ENCODE results near the gene ADARB2. TPM values are rescaled to one million over a fixed set of nuclear protein-coding genes. Genes with fewer than 3 reads are reported as not detected.

Gene ADARB2
- total RNA-seq, 2 experiments from 2014 or later = 0.63 to 0.99 TPM

DNA sequence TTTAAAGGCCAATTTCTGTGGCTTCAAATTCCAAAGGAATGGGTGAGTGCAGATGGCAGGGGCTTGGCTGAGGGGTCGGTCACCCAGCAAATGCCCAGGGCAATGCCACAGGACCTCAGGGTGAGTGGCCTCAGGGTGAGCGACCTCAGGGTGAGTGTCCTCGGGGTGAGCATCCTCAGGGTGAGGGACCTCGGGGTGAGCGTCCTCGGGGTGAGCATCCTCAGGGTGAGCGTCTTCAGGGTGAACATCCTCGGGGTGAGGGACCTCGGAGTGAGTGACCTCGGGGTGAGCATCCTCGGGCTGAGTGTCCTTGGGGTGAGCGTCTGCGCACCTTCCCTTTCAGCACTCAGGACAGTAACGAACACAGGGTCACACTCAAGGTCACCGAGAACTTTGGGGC lies 59.2 kb downstream of the ADARB2 start:
- H3K9me3 Mint-ChIP-seq (ENCODE audit: insufficient read depth) = no peaks in the 10 kb centered on the region
- H3K27me3 Mint-ChIP-seq (ENCODE audit: low read depth) = no peaks in the 10 kb centered on the region
- no peak overlapping the region for H3K27ac Mint-ChIP-seq
- H3K36me3 Mint-ChIP-seq (ENCODE audit: low read depth) = no peaks in the 10 kb centered on the region
- POLR2A ChIA-PET = no interaction called here
- ATAC-seq (no peak), DNase-seq (no peak)
- no peaks in the 10 kb centered on the region for H3K4me1 Mint-ChIP-seq (ENCODE audit: low read depth)
- H3K4me3 Mint-ChIP-seq = no peak overlapping the region
- CTCF ChIA-PET = no interaction called here

GRCh38 chr10:1677307-1677939 lies 59.9 kb downstream of the ADARB2 start:
- Mint-ChIP-seq H3K4me3 (no peak overlapping the region), H3K27me3 (ENCODE audit: low read depth) (no peaks in the 10 kb centered on the region), H3K4me1 (ENCODE audit: low read depth) (no peaks in the 10 kb centered on the region), H3K36me3 (ENCODE audit: low read depth) (no peaks in the 10 kb centered on the region), H3K27ac (no peak overlapping the region), H3K9me3 (ENCODE audit: insufficient read depth) (no peaks in the 10 kb centered on the region)
- no peak for ATAC-seq
- ChIA-PET POLR2A (no interaction called here), CTCF (no interaction called here)
- DNase-seq = no peak

DNA sequence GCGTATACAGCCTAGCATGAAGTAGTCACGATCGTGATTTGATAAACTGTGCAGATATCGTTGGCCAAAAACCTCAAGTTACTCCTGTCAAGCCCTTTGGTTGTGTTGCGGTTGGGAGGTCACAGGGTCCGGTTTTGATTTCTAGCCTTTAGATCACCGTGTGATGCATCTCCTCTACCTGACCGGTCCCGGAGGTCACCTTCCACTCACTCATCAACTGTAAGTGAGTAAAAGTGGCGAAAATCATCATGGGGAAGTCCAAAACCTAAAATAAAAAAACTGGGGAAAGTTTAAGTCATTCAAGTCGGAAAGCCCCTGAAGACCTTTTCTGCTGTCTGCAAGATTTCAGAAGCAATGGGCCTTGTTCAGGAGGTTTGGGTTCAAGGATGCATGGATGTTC lies 62.8 kb downstream of the ADARB2 start:
- Mint-ChIP-seq H3K4me3 (no peak overlapping the region), H3K9me3 (ENCODE audit: insufficient read depth) (no peaks in the 10 kb centered on the region), H3K27ac (no peak overlapping the region), H3K36me3 (ENCODE audit: low read depth) (no peaks in the 10 kb centered on the region), H3K4me1 (ENCODE audit: low read depth) (no peaks in the 10 kb centered on the region), H3K27me3 (ENCODE audit: low read depth) (no peaks in the 10 kb centered on the region)
- DNase-seq (no peak), ATAC-seq (no peak)
- CTCF ChIA-PET = no interaction called here
- POLR2A ChIA-PET = no interaction called here

- ATAC-seq = no peak
- Mint-ChIP-seq H3K36me3 (ENCODE audit: low read depth) (no peaks in the 10 kb centered on the region), H3K4me1 (ENCODE audit: low read depth) (no peaks in the 10 kb centered on the region), H3K9me3 (ENCODE audit: insufficient read depth) (no peaks in the 10 kb centered on the region), H3K4me3 (no peak overlapping the region), H3K27me3 (ENCODE audit: low read depth) (no peaks in the 10 kb centered on the region), H3K27ac (no peak overlapping the region)
- CTCF ChIA-PET = no interaction called here
- POLR2A ChIA-PET = no interaction called here
- no peak for DNase-seq
Observed at GRCh38 chr10:1673568-1674345, 63.6 kb downstream of the ADARB2 start.

DNA sequence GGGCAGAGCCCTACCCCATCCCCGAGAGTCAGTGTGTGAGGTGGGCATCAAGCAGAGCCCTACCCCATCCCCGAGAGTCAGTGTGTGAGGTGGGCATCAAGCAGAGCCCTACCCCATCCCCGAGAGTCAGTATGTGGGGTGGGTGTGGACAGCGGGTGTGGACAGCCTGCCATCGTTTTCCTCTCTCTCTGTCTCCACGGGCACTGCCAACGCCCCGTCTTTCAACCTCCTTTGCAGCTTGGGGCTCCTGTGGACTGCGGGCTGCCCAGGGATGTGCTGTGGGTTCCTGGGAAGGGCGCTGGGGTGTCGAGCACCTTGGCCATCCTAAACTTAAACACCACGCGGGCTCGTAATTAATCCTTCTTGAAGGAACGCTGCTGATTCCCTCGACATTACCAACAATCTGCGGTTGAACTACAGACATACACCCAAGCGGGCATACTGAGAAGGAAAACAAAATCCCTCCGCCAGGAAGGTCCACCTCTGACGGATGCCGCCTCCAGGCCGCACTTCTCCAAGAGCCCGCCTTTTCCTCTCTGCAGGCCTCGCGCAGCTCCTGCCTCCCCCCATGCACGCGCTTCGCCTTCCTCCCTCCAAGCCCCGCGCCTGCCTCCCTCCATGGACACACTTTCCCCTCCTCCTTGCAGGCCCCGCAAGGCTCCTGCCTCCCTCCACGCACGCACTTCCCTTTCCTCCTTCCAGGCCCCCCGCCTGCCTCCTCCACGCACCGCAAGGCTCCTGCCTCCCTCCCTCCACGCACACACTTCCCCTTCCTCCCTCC lies 65.1 kb downstream of the ADARB2 start:
- no peaks in the 10 kb centered on the region for H3K9me3 Mint-ChIP-seq (ENCODE audit: insufficient read depth)
- POLR2A ChIA-PET = no interaction called here
- H3K27ac Mint-ChIP-seq = no peak overlapping the region
- H3K4me3 Mint-ChIP-seq = no peak overlapping the region
- CTCF ChIA-PET = no interaction called here
- H3K4me1 Mint-ChIP-seq (ENCODE audit: low read depth) = no peaks in the 10 kb centered on the region
- H3K27me3 Mint-ChIP-seq (ENCODE audit: low read depth) = no peaks in the 10 kb centered on the region
- ATAC-seq (no peak), DNase-seq (no peak)
- no peaks in the 10 kb centered on the region for H3K36me3 Mint-ChIP-seq (ENCODE audit: low read depth)

GRCh38 chr10:1671366-1672000 lies 65.8 kb downstream of the ADARB2 start:
- Mint-ChIP-seq H3K4me3 (no peak overlapping the region), H3K27ac (no peak overlapping the region), H3K4me1 (ENCODE audit: low read depth) (no peaks in the 10 kb centered on the region), H3K9me3 (ENCODE audit: insufficient read depth) (no peaks in the 10 kb centered on the region), H3K36me3 (ENCODE audit: low read depth) (no peaks in the 10 kb centered on the region), H3K27me3 (ENCODE audit: low read depth) (no peaks in the 10 kb centered on the region)
- DNase-seq (no peak), ATAC-seq (no peak)
- POLR2A ChIA-PET = no interaction called here
- CTCF ChIA-PET = no interaction called here

DNA sequence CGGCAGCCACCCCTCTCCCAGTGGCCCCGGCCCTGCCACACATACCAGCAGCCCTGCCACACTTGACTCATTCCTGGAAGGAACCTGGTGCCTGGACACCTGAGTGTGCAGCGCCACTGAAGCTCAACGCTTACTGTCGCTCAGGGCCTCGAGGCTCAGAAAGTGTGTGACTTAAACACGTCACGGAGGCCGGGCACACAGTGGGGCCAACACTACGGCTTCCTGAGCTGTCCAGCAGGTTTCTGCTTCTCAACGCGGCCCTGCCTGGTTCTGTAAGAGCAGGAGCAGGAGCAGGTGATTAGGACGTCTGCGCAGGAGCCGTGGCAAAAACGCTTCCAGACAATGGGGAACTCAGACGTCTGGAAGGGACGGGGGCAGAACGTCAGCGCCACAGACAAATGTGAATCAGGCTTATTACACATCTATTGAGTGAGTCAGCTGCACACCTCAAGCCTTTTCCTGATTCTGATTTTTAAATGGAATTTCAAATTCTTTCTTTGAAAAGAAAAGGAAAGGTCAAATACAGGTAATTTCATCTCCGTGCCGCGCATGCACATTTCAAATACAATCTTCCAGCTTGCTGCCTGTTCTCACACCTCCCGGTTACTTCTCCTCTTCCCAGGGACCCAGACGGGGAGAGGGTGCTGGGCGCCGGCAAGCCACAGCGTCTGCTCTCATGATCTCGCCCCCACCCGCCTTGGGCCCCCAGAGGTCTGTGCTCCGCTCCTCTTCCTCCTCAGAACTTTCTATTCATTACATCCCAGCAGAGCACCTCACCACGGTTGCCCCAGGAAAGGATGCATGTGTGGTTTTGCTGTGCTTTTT lies 66.6 kb downstream of the ADARB2 start:
- ChIA-PET CTCF (no interaction called here), POLR2A (no interaction called here)
- Mint-ChIP-seq H3K4me1 (ENCODE audit: low read depth) (no peaks in the 10 kb centered on the region), H3K27me3 (ENCODE audit: low read depth) (no peaks in the 10 kb centered on the region), H3K4me3 (no peak overlapping the region), H3K9me3 (ENCODE audit: insufficient read depth) (no peaks in the 10 kb centered on the region), H3K27ac (no peak overlapping the region), H3K36me3 (ENCODE audit: low read depth) (no peaks in the 10 kb centered on the region)
- ATAC-seq (no peak), DNase-seq (no peak)

DNA sequence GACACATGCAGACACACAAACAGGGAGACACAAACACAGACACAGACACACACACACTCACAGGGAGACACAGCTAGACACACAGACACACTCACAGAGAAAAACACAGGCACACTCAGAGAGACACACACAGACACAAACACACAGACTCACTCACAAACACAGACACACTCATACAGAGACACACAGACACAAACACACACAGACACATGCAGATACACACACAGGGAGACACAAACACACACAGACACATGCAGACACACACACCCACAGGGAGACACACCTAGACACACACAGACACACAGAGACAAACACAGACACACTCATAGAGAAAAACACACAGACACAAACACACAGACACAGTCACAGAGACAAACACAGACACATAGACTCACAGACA lies 67.9 kb downstream of the ADARB2 start:
- Mint-ChIP-seq H3K36me3 (ENCODE audit: low read depth) (no peaks in the 10 kb centered on the region), H3K4me1 (ENCODE audit: low read depth) (no peaks in the 10 kb centered on the region), H3K27ac (no peak overlapping the region), H3K9me3 (ENCODE audit: insufficient read depth) (no peaks in the 10 kb centered on the region), H3K4me3 (no peak overlapping the region), H3K27me3 (ENCODE audit: low read depth) (no peaks in the 10 kb centered on the region)
- POLR2A ChIA-PET = no interaction called here
- DNase-seq (no peak), ATAC-seq (no peak)
- CTCF ChIA-PET = no interaction called here

DNA sequence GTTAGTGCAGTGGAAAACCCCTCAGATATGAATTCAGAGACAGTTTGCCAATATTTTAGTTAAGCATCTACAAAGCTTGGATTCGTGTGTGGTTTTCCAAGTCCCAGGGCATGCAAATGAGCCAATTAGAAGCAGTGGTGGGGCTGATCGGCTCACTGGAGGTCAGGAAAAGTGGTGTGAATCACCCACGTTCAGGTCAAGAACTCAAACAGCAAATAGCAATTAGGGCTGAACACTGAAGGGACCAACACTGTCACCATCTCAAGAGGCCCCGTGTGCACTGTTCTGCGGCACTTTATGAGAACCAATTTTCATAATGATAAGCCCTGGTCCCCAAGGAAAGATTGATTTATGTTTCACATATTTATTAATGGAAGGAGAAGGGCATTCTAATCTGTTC lies 68.9 kb downstream of the ADARB2 start:
- Mint-ChIP-seq H3K9me3 (ENCODE audit: insufficient read depth) (no peaks in the 10 kb centered on the region), H3K4me3 (no peak overlapping the region), H3K36me3 (ENCODE audit: low read depth) (no peaks in the 10 kb centered on the region), H3K27ac (no peak overlapping the region), H3K27me3 (ENCODE audit: low read depth) (no peaks in the 10 kb centered on the region), H3K4me1 (ENCODE audit: low read depth) (no peaks in the 10 kb centered on the region)
- DNase-seq (no peak), ATAC-seq (no peak)
- POLR2A ChIA-PET = no interaction called here
- CTCF ChIA-PET = no interaction called here

GRCh38 chr10:1667392-1667791 lies 69.9 kb downstream of the ADARB2 start:
- no peak for ATAC-seq
- CTCF ChIA-PET = no interaction called here
- Mint-ChIP-seq H3K4me1 (ENCODE audit: low read depth) (no peaks in the 10 kb centered on the region), H3K4me3 (no peak overlapping the region), H3K27me3 (ENCODE audit: low read depth) (no peaks in the 10 kb centered on the region), H3K27ac (no peak overlapping the region), H3K9me3 (ENCODE audit: insufficient read depth) (no peaks in the 10 kb centered on the region), H3K36me3 (ENCODE audit: low read depth) (no peaks in the 10 kb centered on the region)
- no peak for DNase-seq
- POLR2A ChIA-PET = no interaction called here

- ATAC-seq (no peak), DNase-seq (no peak)
- Mint-ChIP-seq H3K4me3 (no peak overlapping the region), H3K9me3 (ENCODE audit: insufficient read depth) (no peaks in the 10 kb centered on the region), H3K4me1 (ENCODE audit: low read depth) (no peaks in the 10 kb centered on the region), H3K27me3 (ENCODE audit: low read depth) (no peaks in the 10 kb centered on the region), H3K27ac (no peak overlapping the region), H3K36me3 (ENCODE audit: low read depth) (no peaks in the 10 kb centered on the region)
- POLR2A ChIA-PET = no interaction called here
- CTCF ChIA-PET = no interaction called here
Observed at GRCh38 chr10:1666147-1666546, 71.2 kb downstream of the ADARB2 start.
